Neuronal stem cell (in vitro differentiated cells): ENCODE data around the gene ITGA7.

Experiments used
- DNase-seq: peaks from one replicate; pipeline ENCODE4 v3.0.0-alpha.2; 2013; ENCODE audit warnings: low spot score
- H2AFZ ChIP-seq: one replicate; pipeline ENCODE4 v1.6.1; 2013; ENCODE audit warnings: mild to moderate bottlenecking, low read length, inconsistent platforms
- H2AK5ac ChIP-seq: 2 replicates; pipeline ENCODE4 v1.6.1; 2013; ENCODE audit warnings: low read depth, mild to moderate bottlenecking, inconsistent platforms, low read length, moderate library complexity, mixed read lengths
- H2BK120ac ChIP-seq: 2 replicates; pipeline ENCODE4 v1.6.1; 2013; ENCODE audit warnings: low read depth, mild to moderate bottlenecking, inconsistent platforms, low read length, moderate library complexity, mixed read lengths
- H2BK12ac ChIP-seq: one replicate; pipeline ENCODE4 v1.6.1; 2013; ENCODE audit warnings: low read length, inconsistent platforms
- H2BK15ac ChIP-seq: 2 replicates; pipeline ENCODE4 v1.6.1; 2013; ENCODE audit warnings: mild to moderate bottlenecking, low read length, inconsistent platforms, mixed read lengths
- H2BK5ac ChIP-seq: one replicate; pipeline ENCODE4 v1.6.1; 2013; ENCODE audit warnings: inconsistent platforms, mild to moderate bottlenecking, low read length, moderate library complexity
- H3K14ac ChIP-seq: one replicate; pipeline ENCODE4 v1.6.1; 2013; ENCODE audit warnings: low read length, inconsistent platforms
- H3K18ac ChIP-seq: 2 replicates; pipeline ENCODE4 v1.6.1; 2013; ENCODE audit warnings: low read length, inconsistent platforms
- H3K23ac ChIP-seq: 2 replicates; pipeline ENCODE4 v1.6.1; 2013; ENCODE audit warnings: low read depth, mild to moderate bottlenecking, mixed read lengths, low read length, inconsistent platforms; ENCODE audit not compliant: poor library complexity
- H3K27ac ChIP-seq: replicated peaks from 3 replicates; pipeline ENCODE4 v1.5.1; 2013; ENCODE audit warnings: low read length, inconsistent platforms
- H3K27me3 ChIP-seq, 3 experiments: 2 replicates each; pipeline ENCODE4 v1.6.1; 2013; ENCODE audit warnings: low read length in 3 of 3, mild to moderate bottlenecking in 2 of 3, inconsistent platforms in 1 of 3, low read depth in 1 of 3, mixed read lengths in 1 of 3, moderate library complexity in 1 of 3; ENCODE audit not compliant: control insufficient read depth in 3 of 3, insufficient read depth in 3 of 3
- H3K36me3 ChIP-seq, 2 donors: replicated peaks in 1 of 2; 2 replicates each; pipeline ENCODE4 v1.6.1; 2013; ENCODE audit warnings: low read length in 2 of 2; ENCODE audit not compliant: control insufficient read depth in 2 of 2, insufficient read depth in 2 of 2
- H3K4ac ChIP-seq: 2 replicates; pipeline ENCODE4 v1.6.1; 2013; ENCODE audit warnings: inconsistent platforms, mild to moderate bottlenecking, low read length, moderate library complexity
- H3K4me1 ChIP-seq, 2 donors: 1 replicate in 1 of 2; 2 replicates in 1 of 2; pipeline ENCODE4 v1.6.1; 2013; ENCODE audit warnings: low read length in 2 of 2, low read depth in 1 of 2; ENCODE audit not compliant: control insufficient read depth in 2 of 2, insufficient read depth in 1 of 2
- H3K4me2 ChIP-seq: one replicate; pipeline ENCODE4 v1.6.1; 2013; ENCODE audit warnings: mild to moderate bottlenecking, low read length, inconsistent platforms; ENCODE audit not compliant: insufficient read depth, poor library complexity, severe bottlenecking
- H3K4me3 ChIP-seq, 2 donors: 2 replicates each; pipeline ENCODE4 v1.5.1; 2013; ENCODE audit warnings: low read length in 2 of 2, mild to moderate bottlenecking in 2 of 2, inconsistent platforms in 1 of 2, moderate library complexity in 1 of 2
- H3K79me1 ChIP-seq: one replicate; pipeline ENCODE4 v1.6.1; 2013; ENCODE audit warnings: low read depth, mild to moderate bottlenecking, inconsistent platforms, low read length, moderate library complexity
- H3K9ac ChIP-seq: one replicate; pipeline ENCODE4 v1.6.1; 2013; ENCODE audit warnings: mild to moderate bottlenecking, low read depth, low read length, inconsistent platforms; ENCODE audit not compliant: poor library complexity
- H3K9me3 ChIP-seq, 2 donors: replicated peaks in 1 of 2; 2 replicates each; pipeline versions ENCODE3 to v1.6.1; 2013; ENCODE audit warnings: low read length in 2 of 2, mild to moderate bottlenecking in 2 of 2, inconsistent platforms in 1 of 2, low read depth in 1 of 2, mixed read lengths in 1 of 2, moderate library complexity in 1 of 2; ENCODE audit not compliant: control insufficient read depth in 2 of 2, insufficient read depth in 1 of 2
- H4K8ac ChIP-seq: one replicate; pipeline ENCODE4 v1.6.1; 2013; ENCODE audit warnings: low read depth, mild to moderate bottlenecking, inconsistent platforms, low read length, moderate library complexity
- H4K91ac ChIP-seq: one replicate; pipeline ENCODE4 v1.6.1; 2013; ENCODE audit warnings: low read length, low read depth, mild to moderate bottlenecking, inconsistent platforms; ENCODE audit not compliant: poor library complexity
- WGBS, 2 donors: extraction: QIAGEN DNeasy Blood & Tissue Kit; methylation state at CpG; one replicate each; pipeline ENCODE4 v1.1.7; 2013; ENCODE audit warnings: missing lambda C conversion rate in 2 of 2, mixed read lengths in 1 of 2; ENCODE audit not compliant: insufficient read length in 2 of 2, insufficient replicate concordance in 1 of 2; ENCODE audit errors: extremely low coverage in 2 of 2; 5-methylcytosine and 5-hydroxymethylcytosine counted together

Gene ITGA7

GRCh38 chr12:55715169-55715764 is 7.6 kb upstream of the ITGA7 start:
- no peak overlapping the region for H4K91ac ChIP-seq
- H3K4me2 ChIP-seq: peak overlapping the region; percentile 85
- no peak overlapping the region for H3K14ac ChIP-seq
- no peak overlapping the region for H3K18ac ChIP-seq
- peaks cover 26 to 29% of the 10 kb centered on the region in 2 donors for H3K4me1 ChIP-seq
- H2BK12ac ChIP-seq: no peak overlapping the region
- H3K36me3 ChIP-seq: peaks cover under 1 to 14% of the 10 kb centered on the region in 2 donors
- peaks cover 0 to 10% (median 0%) of the 10 kb centered on the region in 3 experiments for H3K27me3 ChIP-seq
- no peak overlapping the region for H3K23ac ChIP-seq
- peak overlapping the region; percentile 79 to 90 for H3K4me3 ChIP-seq
- no peak overlapping the region for H4K8ac ChIP-seq
- no CpG with 5 or more reads among the region's 7 CpGs for WGBS, 2 donors
- no peak for DNase-seq
- no peak overlapping the region for H3K27ac ChIP-seq
- H2BK5ac ChIP-seq: no peak overlapping the region
- no peak overlapping the region for H3K4ac ChIP-seq
- peaks cover 6% of the 10 kb centered on the region for H3K79me1 ChIP-seq
- no peaks in the 10 kb centered on the region for H3K9me3 ChIP-seq
- peak overlapping the region; percentile 95 for H2AFZ ChIP-seq
- no peak overlapping the region for H2BK120ac ChIP-seq
- no peak overlapping the region for H2AK5ac ChIP-seq
- H2BK15ac ChIP-seq: no peak overlapping the region
- no peak overlapping the region for H3K9ac ChIP-seq

DNA sequence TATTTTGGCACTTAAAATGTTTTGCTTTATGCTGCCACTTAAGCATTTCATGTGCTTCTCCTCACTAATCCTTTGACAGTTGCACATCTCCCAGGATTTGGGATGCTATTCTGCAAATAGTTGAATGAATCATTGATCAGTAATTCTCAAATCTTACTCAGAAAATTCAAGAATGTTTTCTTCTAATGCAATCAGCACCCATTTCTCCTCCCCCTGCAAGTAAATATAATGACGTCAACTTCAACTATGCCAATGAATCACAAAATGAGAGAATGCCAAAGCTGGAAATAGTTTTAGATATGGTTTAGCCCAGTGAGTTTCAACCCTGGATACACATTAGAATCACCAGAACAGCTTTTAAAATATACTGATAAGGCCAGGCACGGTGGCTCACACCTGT is 6.0 kb upstream of the ITGA7 start:
- no peak overlapping the region for H2BK5ac ChIP-seq
- H2AK5ac ChIP-seq: no peak overlapping the region
- no peak for DNase-seq
- no peak overlapping the region for H3K4me2 ChIP-seq
- H3K79me1 ChIP-seq: peaks cover 6% of the 10 kb centered on the region
- no peak overlapping the region for H2BK120ac ChIP-seq
- no peak overlapping the region for H4K91ac ChIP-seq
- no peak overlapping the region for H3K14ac ChIP-seq
- no peak overlapping the region for H3K4me3 ChIP-seq
- H3K18ac ChIP-seq: no peak overlapping the region
- no peak overlapping the region for H2AFZ ChIP-seq
- H3K9me3 ChIP-seq: no peaks in the 10 kb centered on the region
- WGBS, 2 donors: no CpG with 5 or more reads among the region's 2 CpGs
- H3K36me3 ChIP-seq: no peaks in the 10 kb centered on the region
- peaks cover 0 to 21% (median 0%) of the 10 kb centered on the region in 3 experiments for H3K27me3 ChIP-seq
- no peak overlapping the region for H3K27ac ChIP-seq
- H3K9ac ChIP-seq: no peak overlapping the region
- no peak overlapping the region for H2BK12ac ChIP-seq
- no peak overlapping the region for H2BK15ac ChIP-seq
- no peak overlapping the region for H3K23ac ChIP-seq
- H4K8ac ChIP-seq: no peak overlapping the region
- H3K4me1 ChIP-seq: peaks cover 19 to 20% of the 10 kb centered on the region in 2 donors
- no peak overlapping the region for H3K4ac ChIP-seq

- no CpG with 5 or more reads among the region's 1 CpG for WGBS, 2 donors
- H3K9ac ChIP-seq: no peak overlapping the region
- H3K79me1 ChIP-seq: peaks cover 6% of the 10 kb centered on the region
- H2BK120ac ChIP-seq: no peak overlapping the region
- H3K4ac ChIP-seq: no peak overlapping the region
- no peak overlapping the region for H4K91ac ChIP-seq
- no peaks in the 10 kb centered on the region for H3K36me3 ChIP-seq
- H2BK5ac ChIP-seq: no peak overlapping the region
- peaks cover 0 to 24% (median 0%) of the 10 kb centered on the region in 3 experiments for H3K27me3 ChIP-seq
- no peak overlapping the region for H2AFZ ChIP-seq
- no peak overlapping the region for H3K14ac ChIP-seq
- H3K4me1 ChIP-seq: peaks cover 15 to 17% of the 10 kb centered on the region in 2 donors
- H3K27ac ChIP-seq: no peak overlapping the region
- no peak overlapping the region for H2BK15ac ChIP-seq
- no peak overlapping the region for H3K23ac ChIP-seq
- no peak overlapping the region for H3K4me3 ChIP-seq
- no peak overlapping the region for H2AK5ac ChIP-seq
- no peak for DNase-seq
- H2BK12ac ChIP-seq: no peak overlapping the region
- H3K18ac ChIP-seq: no peak overlapping the region
- H3K4me2 ChIP-seq: no peak overlapping the region
- H3K9me3 ChIP-seq: no peaks in the 10 kb centered on the region
- no peak overlapping the region for H4K8ac ChIP-seq
These were observed 5.2 kb upstream of the ITGA7 start for GRCh38 chr12:55712700-55713415.

DNA sequence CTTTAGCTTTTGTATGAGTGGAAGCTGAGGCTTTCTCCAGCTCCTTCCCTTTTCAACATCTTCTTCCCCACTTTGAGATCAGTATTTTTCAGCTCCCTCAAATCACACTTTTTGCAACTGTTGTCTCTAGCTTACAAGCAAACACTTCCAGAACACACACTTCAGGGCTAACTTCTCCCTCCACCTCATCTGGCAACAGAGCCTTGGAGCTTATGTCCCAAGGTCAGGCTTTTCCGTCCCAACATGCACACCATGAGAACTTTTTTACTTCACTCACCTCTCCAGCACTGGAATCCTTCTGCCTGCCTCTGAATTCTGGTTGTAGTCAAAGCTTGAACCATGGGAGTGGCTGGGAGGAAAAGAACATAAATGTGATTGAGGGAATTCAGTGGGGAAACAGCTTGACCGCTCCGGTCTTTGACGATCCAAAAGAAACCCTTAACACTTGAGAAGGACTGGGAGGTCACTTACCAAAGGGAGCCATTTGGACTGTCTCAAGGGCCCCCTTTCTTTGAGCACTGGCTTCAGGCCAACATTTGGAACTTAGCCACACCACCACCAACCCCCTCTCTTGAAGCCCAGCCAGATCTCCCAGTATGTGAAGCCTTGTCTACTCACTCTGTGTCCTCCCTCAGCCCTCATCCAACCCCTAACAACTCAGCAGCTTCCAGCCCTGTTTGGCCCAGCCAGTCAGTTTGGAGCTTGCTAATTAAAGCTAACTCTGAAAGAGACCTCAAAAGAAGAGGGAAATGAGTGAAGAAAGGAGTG is 4.3 kb upstream of the ITGA7 start:
- no peak overlapping the region for H4K91ac ChIP-seq
- H3K36me3 ChIP-seq: no peaks in the 10 kb centered on the region
- H3K18ac ChIP-seq: no peak overlapping the region
- peaks cover 0 to 26% (median 0%) of the 10 kb centered on the region in 3 experiments for H3K27me3 ChIP-seq
- H3K23ac ChIP-seq: no peak overlapping the region
- no CpG with 5 or more reads among the region's 4 CpGs for WGBS, 2 donors
- no peak overlapping the region for H3K4me2 ChIP-seq
- H3K4me1 ChIP-seq: peaks cover 7 to 12% of the 10 kb centered on the region in 2 donors
- no peak for DNase-seq
- no peaks in the 10 kb centered on the region for H3K9me3 ChIP-seq
- H2AFZ ChIP-seq: no peak overlapping the region
- H3K79me1 ChIP-seq: peaks cover 3% of the 10 kb centered on the region
- no peak overlapping the region for H2BK120ac ChIP-seq
- H2AK5ac ChIP-seq: no peak overlapping the region
- no peak overlapping the region for H3K14ac ChIP-seq
- H3K4me3 ChIP-seq: no peak overlapping the region
- no peak overlapping the region for H2BK12ac ChIP-seq
- no peak overlapping the region for H4K8ac ChIP-seq
- no peak overlapping the region for H3K27ac ChIP-seq
- no peak overlapping the region for H3K4ac ChIP-seq
- no peak overlapping the region for H3K9ac ChIP-seq
- no peak overlapping the region for H2BK5ac ChIP-seq
- no peak overlapping the region for H2BK15ac ChIP-seq
